PC-9 (cell line): Measurements from ENCODE around the gene CEBPA.

Experiments used
- EZH2 ChIP-seq: fragments of 200-600 bp; sonication (generic); IDR thresholded peaks from 2 replicates; pipeline ENCODE4 v1.8.0; 2017; ENCODE audit warnings: antibody characterized with exemption, low read depth
- TF ChIP-seq, protein P1 (sequence below): fragments of 200-600 bp; sonication (generic); conservative IDR thresholded peaks from 2 replicates; pipeline ENCODE4 v1.6.1; 2017; ENCODE audit warnings: mixed run types, antibody characterized with exemption, mild to moderate bottlenecking, moderate library complexity

DNA sequence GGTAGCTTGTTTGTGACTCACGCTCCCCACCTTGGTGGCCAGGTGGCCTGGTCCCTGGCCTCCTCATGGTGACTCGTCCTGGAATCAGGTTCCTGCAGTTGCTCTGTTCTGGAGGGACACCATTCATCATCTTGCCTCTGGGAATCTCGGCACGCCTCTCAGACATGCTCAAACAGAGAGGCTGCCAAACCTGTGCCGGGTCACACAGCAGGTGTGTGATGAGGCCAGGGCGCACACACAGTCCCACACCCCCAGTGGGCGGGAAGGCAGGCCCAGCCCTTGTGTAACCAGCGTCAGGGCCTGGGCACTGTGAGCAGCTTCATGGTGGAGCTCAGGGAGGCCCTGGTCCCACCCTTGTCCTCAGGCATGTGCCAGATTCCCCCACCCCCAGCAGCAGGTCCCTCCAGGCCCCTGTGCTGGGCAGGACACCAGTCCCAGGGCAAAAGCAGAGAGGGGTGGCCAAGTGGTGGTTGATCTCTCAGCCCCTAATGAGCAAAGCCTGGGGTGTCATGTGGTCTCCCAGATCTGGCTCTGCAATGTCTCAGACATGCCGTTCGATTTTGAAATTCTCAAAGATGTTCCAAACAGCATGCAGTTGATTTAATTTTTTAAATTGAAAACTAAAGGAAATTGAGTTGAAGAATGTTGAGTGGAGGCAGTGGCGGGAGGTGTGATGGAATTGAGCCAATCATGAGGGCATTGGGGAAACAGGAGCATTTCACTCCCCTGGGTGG lies 12.1 kb downstream of the CEBPA start:
- TF ChIP-seq, protein P1, sequence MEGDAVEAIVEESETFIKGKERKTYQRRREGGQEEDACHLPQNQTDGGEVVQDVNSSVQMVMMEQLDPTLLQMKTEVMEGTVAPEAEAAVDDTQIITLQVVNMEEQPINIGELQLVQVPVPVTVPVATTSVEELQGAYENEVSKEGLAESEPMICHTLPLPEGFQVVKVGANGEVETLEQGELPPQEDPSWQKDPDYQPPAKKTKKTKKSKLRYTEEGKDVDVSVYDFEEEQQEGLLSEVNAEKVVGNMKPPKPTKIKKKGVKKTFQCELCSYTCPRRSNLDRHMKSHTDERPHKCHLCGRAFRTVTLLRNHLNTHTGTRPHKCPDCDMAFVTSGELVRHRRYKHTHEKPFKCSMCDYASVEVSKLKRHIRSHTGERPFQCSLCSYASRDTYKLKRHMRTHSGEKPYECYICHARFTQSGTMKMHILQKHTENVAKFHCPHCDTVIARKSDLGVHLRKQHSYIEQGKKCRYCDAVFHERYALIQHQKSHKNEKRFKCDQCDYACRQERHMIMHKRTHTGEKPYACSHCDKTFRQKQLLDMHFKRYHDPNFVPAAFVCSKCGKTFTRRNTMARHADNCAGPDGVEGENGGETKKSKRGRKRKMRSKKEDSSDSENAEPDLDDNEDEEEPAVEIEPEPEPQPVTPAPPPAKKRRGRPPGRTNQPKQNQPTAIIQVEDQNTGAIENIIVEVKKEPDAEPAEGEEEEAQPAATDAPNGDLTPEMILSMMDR, result no peak
- TF ChIP-seq EZH2, result no peak
